GM20431 (cell line): ENCODE results near the gene PAOX.
"Not testable (repeated sequence)": the region's sequence is repeated elsewhere in the genome, so short reads cannot be mapped to it uniquely, and the experiment has no call there.

ENCODE experiments used
- in situ Hi-C: fragments of 300-500 bp; cut with MseI, MboI; formaldehyde crosslinking; loops from one replicate; pipeline ENCODE4 v1.15.0; 2020; ENCODE audit warnings: low sequenced_read_pairs; ENCODE audit not compliant: unreplicated experiment

The PAOX gene

GRCh38 chr10:133400624-133401424 lies 21.8 kb downstream of the PAOX start:
- in situ Hi-C loops = no loop called here

DNA sequence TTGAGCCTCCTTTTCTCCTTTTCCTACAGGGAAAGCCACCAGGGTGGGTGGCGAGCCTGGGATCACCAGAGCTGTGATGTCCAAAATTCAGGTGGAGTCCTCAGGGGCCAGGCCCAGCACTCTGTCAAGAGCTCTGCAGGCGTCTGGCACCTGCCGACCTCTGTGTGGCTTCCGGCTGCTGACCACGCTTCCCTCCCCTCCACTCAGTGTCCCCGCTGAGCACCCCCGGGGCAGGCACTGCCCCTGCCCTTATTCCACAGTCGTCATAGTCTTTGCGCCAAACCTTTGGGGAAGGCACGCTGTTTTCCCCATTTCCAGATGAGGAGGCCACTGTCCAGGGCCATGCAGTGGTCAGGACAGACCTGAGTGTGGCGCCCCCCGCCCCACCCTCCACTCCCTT lies 22.4 kb downstream of the PAOX start:
- in situ Hi-C loops = no loop called here

GRCh38 chr10:133401981-133402725 lies 23.1 kb downstream of the PAOX start:
- in situ Hi-C loops = no loop called here

GRCh38 chr10:133403359-133403758 lies 24.3 kb downstream of the PAOX start:
- in situ Hi-C loops = no loop called here

GRCh38 chr10:133403784-133404183 lies 24.7 kb downstream of the PAOX start:
- in situ Hi-C loops = no loop called here

GRCh38 chr10:133405272-133405671 lies 26.2 kb downstream of the PAOX start:
- in situ Hi-C loops = no loop called here

GRCh38 chr10:133405844-133406527 lies 26.9 kb downstream of the PAOX start:
- in situ Hi-C loops = no loop called here

DNA sequence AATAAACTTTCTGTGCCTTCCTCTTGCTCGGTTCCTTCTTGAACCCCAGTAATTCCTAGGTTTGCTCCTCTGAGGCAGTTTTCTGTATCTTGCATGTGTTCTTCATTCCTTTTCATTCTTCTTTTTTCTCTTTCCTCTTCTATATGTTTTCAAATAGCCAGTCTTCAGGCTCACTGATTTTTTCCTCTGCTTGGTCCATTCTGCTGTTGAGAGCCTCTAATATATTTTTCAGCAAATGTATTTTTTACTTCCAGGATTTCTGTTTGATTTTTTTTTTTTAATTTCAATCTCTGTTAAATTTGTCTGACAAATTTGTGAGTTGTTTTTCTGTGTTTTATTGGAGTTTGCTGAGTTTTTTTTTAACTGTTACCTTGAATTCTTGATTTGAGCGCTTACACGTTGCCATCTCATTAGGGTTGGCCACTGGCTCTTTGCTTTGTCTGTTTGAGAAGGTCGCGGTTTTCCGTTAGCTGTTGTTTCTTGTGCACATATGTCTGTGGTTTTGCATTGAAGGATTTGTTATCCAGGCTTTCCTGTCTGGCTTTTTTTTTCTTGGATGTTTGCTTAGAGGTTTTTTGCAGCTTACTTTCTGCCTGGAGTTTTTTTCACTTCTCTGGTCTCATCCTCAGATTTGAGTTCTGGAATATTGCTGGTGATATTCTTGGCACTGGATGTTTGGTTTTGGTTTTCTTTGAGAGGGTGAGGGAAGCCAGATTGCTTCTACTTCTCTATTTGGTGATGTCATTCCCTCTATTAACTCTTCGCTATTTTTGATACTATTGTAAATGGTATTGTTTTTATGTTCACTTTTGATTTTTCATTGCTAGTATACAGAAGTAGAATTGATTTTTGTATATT lies 32.7 kb downstream of the PAOX start:
- in situ Hi-C loops = no loop called here

GRCh38 chr10:133412381-133412711 lies 33.3 kb downstream of the PAOX start:
- in situ Hi-C loops = no loop called here

- in situ Hi-C loops = not testable (repeated sequence)
Measured at GRCh38 chr10:133414401-133414800, 35.3 kb downstream of the PAOX start.

DNA sequence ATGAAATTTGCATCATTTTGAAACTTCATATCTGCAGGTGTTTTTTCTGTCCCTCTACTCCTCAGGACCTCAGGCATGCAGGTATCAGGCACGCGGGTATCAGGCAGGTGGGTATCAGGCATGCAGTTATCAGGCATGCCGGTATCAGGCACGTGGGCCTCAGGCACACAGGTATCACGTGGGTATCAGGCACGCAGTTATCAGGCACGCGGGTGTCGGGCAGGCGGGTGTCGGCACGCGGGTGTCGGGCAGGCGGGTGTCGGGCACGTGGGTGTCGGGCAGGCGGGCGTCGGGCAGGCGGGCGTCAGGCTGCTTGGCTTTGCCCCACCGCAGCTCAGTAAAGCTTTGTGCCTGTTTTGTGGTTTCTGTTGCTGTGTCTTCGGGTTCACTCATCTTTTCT lies 36.7 kb downstream of the PAOX start:
- in situ Hi-C loops = no loop called here

DNA sequence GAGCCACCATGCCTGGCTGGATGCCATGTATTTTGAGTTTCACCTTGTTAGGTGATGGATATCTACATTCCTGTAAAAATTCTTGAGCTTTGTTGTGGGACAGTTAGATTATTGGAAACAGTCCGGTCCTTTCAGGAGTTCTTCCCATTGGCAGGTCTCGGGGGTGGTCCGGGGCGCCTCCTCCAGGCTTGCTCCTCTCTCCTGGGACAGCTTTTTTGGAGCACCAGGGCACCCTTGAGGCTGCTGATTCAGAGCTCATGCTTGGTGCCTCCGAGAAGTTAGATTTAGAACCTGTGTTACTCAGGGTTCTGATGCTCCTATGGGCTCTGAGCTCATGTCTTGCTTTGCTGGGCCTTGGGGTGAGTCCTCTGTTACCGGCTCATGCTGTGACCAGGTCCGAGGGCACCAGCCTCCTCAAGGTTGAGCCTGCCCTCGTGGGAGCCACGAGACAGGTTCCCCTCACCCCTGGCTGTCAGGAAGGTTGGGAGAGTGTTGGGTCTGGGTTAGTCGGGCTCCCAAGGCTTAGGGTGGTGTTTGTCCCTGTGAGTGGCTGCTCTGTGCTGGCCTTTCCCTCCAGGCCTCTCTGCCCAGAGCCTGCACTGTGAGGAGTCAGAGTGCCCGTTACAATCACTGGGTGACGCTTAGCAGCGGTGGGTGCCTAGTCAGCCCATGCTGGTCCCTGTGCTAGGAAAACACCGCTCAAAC lies 39.4 kb downstream of the PAOX start:
- in situ Hi-C loops = no loop called here

GRCh38 chr10:133419211-133419950 lies 40.3 kb downstream of the PAOX start:
- in situ Hi-C loops = no loop called here

DNA sequence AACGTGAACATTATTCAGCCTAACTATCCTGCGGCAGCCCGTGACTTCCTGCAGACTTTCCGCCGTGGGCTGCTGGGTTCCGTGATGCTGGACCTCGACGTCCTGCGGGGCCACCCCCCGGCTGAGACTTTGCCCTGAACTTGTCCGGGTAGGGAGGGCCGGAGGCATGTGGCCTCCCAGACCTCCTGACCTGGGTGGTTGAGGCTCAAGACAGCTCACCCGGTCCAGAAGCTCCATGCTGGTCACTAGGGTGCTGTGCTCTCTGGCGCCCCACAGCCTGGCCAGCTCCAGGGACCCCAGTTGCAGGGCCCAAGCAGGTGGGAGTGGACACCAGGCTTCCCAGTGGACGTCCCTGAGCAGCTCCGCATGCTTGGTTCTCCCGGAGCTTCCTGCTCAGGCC lies 41.0 kb downstream of the PAOX start:
- in situ Hi-C loops = no loop called here

- in situ Hi-C loops = no loop called here
Measured at GRCh38 chr10:133420579-133420978, 41.5 kb downstream of the PAOX start.

DNA sequence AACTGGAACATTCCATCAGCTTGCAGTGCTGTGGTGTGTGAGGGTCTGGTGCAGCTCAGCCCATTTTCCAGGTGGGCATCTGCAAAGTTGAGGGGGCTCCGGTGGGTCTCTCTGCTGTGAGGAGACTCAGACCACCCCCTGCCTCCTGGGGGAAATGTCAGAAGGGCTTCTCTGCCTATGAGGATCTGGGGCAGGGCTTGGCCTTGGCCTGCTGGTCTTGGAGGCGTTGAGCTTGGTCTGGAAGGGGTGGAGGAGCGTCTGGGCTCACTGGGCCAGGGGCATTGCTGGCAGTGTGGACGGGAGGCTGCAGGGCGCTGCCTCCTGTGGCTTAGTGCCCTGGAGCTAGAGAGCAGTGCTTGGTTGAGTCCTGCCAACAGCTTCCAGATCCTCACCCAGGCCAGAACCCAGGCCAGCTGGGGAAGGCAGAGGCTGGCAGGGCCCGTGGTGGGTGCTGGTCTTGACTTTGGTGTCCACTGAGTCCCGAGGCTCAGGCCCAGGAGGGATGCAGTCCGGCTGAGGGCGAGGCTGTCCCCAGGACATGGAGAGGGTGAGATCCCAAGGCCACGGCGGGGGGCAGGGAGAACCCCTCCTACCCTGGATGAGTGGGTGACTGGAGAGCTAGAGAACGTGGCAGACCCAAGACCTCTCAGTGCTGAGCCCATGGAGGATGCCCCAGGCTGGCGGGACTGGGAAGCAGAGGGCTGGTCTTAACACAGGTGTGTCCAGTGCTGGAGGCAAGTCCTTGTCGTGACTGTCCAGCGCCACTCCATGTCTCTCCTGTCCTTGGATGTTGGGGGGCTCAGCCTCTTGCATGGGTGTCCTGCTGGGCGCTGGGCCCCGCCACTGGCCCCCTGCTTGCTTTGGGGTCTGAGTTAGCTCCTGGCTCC lies 42.5 kb downstream of the PAOX start:
- in situ Hi-C loops = no loop called here

DNA sequence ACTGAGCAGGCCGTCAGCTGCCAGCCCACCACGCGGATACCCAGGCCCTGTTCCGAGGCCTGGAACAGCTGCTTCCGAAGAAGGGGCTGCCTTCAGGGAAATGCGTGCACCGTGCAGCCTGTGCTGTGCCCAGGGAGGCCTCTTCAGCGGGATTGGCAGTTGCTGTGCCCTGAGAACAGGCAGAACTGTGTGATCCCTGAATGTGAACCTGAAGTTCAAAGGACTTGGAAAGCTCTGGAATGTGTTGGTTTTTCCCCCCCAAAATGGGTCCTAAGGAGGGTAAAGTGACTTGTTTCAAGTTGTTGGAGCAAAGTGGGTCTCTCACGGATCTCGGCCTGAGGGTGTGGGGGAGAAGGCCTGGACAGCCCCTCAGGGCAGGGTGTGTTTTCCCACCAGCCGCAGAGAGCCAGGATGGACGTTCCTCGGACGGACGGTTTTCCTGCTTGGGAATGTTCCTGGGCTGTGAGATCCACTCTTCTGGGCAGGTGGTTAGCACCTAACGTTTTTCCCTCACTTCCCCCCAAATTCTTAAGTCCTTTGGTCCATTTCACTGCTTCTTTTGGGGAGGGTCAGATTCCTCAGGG lies 43.3 kb downstream of the PAOX start:
- in situ Hi-C loops = no loop called here
